WTC11 (cell line): Measurements from ENCODE around the gene PTPRC. TPM values are rescaled to one million over a fixed set of nuclear protein-coding genes. Genes with fewer than 3 reads are reported as not detected.

ENCODE experiments used
- ATAC-seq: fragments of 200-7000 bp; cut with Tn5 transposase; 2 replicates; pipeline ENCODE4 v1.10.0; 2021; ENCODE audit warnings: mild to moderate bottlenecking, moderate library complexity
- CTCF ChIA-PET: fragments of 300-600 bp; sonication (Branson Sonifier 250); formaldehyde crosslinking; loops from one replicate; lab custom pipeline; 2021; ENCODE audit warnings: antibody characterized with exemption; lab: Charles Lee
- POLR2A ChIA-PET: fragments of 350-600 bp; sonication (Branson Sonifier 250); formaldehyde crosslinking; loops from one replicate; lab custom pipeline; 2021; ENCODE audit warnings: antibody characterized with exemption; lab: Charles Lee
- DNase-seq: peaks from one replicate; pipeline ENCODE4 v3.0.0; 2021; ENCODE audit warnings: low spot score
- H3K27ac Mint-ChIP-seq: 2 replicates; pipeline ENCODE4 v1.8.0; 2021; ENCODE audit warnings: mixed read lengths
- H3K27me3 Mint-ChIP-seq: 2 replicates; pipeline ENCODE4 v1.8.0; 2021; ENCODE audit warnings: low read depth, mild to moderate bottlenecking, moderate library complexity, mixed read lengths
- H3K36me3 Mint-ChIP-seq: 2 replicates; pipeline ENCODE4 v1.8.0; 2021; ENCODE audit warnings: mixed read lengths
- H3K4me1 Mint-ChIP-seq: 2 replicates; pipeline ENCODE4 v1.8.0; 2022; ENCODE audit warnings: mixed read lengths
- H3K4me3 Mint-ChIP-seq: 2 replicates; pipeline ENCODE4 v1.8.0; 2021; ENCODE audit warnings: mild to moderate bottlenecking, moderate library complexity, mixed read lengths
- H3K9me3 Mint-ChIP-seq: 2 replicates; pipeline ENCODE4 v1.8.0; 2021; ENCODE audit warnings: mixed read lengths
- ATF1 ChIP-seq: sonication (generic); formaldehyde crosslinking; IDR thresholded peaks from 2 replicates; pipeline ENCODE4 v1.8.1; 2023; ENCODE audit warnings: mild to moderate bottlenecking, moderate library complexity, missing genetic modification reagents
- ATF3 ChIP-seq: sonication (generic); formaldehyde crosslinking; conservative IDR thresholded peaks from 2 replicates; pipeline ENCODE4 v1.8.1; 2022; ENCODE audit warnings: mild to moderate bottlenecking, missing genetic modification reagents
- FOXJ3 ChIP-seq: sonication (generic); formaldehyde crosslinking; IDR thresholded peaks from 2 replicates; pipeline ENCODE4 v1.9.0; 2021; ENCODE audit warnings: missing genetic modification reagents, mild to moderate bottlenecking, borderline replicate concordance
- FOXP1 ChIP-seq: sonication (generic); formaldehyde crosslinking; IDR thresholded peaks from 2 replicates; pipeline ENCODE4 v1.8.0; 2022; ENCODE audit warnings: missing genetic modification reagents, mild to moderate bottlenecking, moderate library complexity, borderline replicate concordance
- GABPB1 ChIP-seq: sonication (generic); formaldehyde crosslinking; IDR thresholded peaks from 2 replicates; pipeline ENCODE4 v1.8.1; 2023; ENCODE audit warnings: mild to moderate bottlenecking, missing genetic modification reagents
- KAT7 ChIP-seq: sonication (generic); formaldehyde crosslinking; IDR thresholded peaks from 2 replicates; pipeline ENCODE4 v1.8.1; 2023; ENCODE audit warnings: missing genetic modification reagents, mild to moderate bottlenecking, borderline replicate concordance
- NFE2L1 ChIP-seq: sonication (generic); formaldehyde crosslinking; IDR thresholded peaks from 2 replicates; pipeline ENCODE4 v1.8.1; 2023; ENCODE audit warnings: missing genetic modification reagents
- PREB ChIP-seq: sonication (generic); formaldehyde crosslinking; IDR thresholded peaks from 2 replicates; pipeline ENCODE4 v1.8.1; 2022; ENCODE audit warnings: mild to moderate bottlenecking, missing genetic modification reagents, moderate library complexity, borderline replicate concordance
- ZBTB21 ChIP-seq: sonication (generic); formaldehyde crosslinking; IDR thresholded peaks from 2 replicates; pipeline ENCODE4 v1.8.1; 2023; ENCODE audit warnings: mild to moderate bottlenecking, missing genetic modification reagents, borderline replicate concordance
- ZNF138 ChIP-seq: sonication (generic); formaldehyde crosslinking; conservative IDR thresholded peaks from 2 replicates; pipeline ENCODE4 v1.8.1; 2022; ENCODE audit warnings: mild to moderate bottlenecking, moderate library complexity, missing genetic modification reagents
- ZNF416 ChIP-seq: fragments of 250-450 bp; sonication (Bioruptor Pico); IDR thresholded peaks from 2 replicates; pipeline ENCODE4 v1.9.0; 2021; ENCODE audit warnings: mild to moderate bottlenecking, inconsistent platforms
- ZNF671 ChIP-seq: fragments of 250-450 bp; sonication (Bioruptor Pico); IDR thresholded peaks from 2 replicates; pipeline ENCODE4 v1.8.0; 2021; ENCODE audit warnings: mild to moderate bottlenecking
- total RNA-seq: library from RNA; stranded (reverse); gene quantifications from 3 replicates; pipeline ENCODE4 v1.2.3, GENCODE V29; 2021
- TF ChIP-seq, protein P1 (sequence below): sonication (generic); formaldehyde crosslinking; IDR thresholded peaks from 2 replicates; pipeline ENCODE4 v1.8.1; 2023; ENCODE audit warnings: mild to moderate bottlenecking, missing genetic modification reagents
- TF ChIP-seq, protein P2 (sequence below): sonication (generic); formaldehyde crosslinking; IDR thresholded peaks from 2 replicates; pipeline ENCODE4 v1.8.1; 2023; ENCODE audit warnings: mild to moderate bottlenecking, missing genetic modification reagents, moderate library complexity
- TF ChIP-seq, protein P3 (sequence below): fragments of 250-450 bp; sonication (Bioruptor Pico); IDR thresholded peaks from 2 replicates; pipeline ENCODE4 v1.9.0; 2021; ENCODE audit warnings: mild to moderate bottlenecking
- TF ChIP-seq, protein P4 (sequence below): fragments of 250-450 bp; sonication (Bioruptor Pico); IDR thresholded peaks from 2 replicates; pipeline ENCODE4 v2.1.2; 2022; ENCODE audit warnings: mild to moderate bottlenecking, moderate library complexity

PTPRC gene
- total RNA-seq, 1 experiment from 2014 or later: 1.4 TPM

DNA sequence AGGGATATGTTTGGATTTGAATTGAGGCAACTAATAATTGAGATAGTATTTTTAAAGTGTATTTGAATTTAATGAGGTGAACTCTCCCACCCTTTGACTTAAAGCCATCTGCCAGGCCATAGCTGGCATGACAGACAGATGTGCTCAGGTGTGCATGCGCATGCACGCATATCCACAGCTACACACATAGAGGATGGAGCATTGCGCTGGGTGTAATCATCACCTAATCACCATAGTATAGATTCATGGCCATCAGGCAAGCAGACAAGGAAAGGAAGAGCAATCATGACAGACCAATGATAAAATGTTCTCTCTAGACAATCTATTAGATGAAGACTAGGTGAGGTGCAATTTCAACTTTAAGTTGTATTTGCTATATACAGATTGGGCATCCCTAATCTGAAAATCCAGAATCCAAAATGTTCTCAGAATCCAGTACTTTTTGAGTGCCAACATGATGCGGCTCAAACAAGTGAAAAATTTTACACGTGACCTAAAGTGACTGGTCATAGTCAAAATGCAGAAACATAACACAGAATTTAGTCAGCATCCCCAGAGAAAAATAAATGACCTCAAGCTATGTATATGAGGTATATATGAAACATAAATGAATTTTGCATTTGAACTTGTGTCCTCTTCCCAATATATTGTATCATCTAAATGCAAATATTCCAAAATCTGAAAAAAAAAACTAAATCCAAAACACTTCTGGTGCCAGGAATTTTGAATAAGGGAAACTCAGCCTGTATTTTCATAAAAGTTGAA is 70.1 kb downstream of the PTPRC start (continued):
- TF ChIP-seq ZBTB21 (CRISPR knock-in tag): no peak
- TF ChIP-seq NFE2L1 (CRISPR knock-in tag): no peak
- TF ChIP-seq, protein P1, sequence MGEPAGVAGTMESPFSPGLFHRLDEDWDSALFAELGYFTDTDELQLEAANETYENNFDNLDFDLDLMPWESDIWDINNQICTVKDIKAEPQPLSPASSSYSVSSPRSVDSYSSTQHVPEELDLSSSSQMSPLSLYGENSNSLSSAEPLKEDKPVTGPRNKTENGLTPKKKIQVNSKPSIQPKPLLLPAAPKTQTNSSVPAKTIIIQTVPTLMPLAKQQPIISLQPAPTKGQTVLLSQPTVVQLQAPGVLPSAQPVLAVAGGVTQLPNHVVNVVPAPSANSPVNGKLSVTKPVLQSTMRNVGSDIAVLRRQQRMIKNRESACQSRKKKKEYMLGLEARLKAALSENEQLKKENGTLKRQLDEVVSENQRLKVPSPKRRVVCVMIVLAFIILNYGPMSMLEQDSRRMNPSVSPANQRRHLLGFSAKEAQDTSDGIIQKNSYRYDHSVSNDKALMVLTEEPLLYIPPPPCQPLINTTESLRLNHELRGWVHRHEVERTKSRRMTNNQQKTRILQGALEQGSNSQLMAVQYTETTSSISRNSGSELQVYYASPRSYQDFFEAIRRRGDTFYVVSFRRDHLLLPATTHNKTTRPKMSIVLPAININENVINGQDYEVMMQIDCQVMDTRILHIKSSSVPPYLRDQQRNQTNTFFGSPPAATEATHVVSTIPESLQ (CRISPR knock-in tag): no peak
- TF ChIP-seq ATF3 (CRISPR knock-in tag): no peak

DNA sequence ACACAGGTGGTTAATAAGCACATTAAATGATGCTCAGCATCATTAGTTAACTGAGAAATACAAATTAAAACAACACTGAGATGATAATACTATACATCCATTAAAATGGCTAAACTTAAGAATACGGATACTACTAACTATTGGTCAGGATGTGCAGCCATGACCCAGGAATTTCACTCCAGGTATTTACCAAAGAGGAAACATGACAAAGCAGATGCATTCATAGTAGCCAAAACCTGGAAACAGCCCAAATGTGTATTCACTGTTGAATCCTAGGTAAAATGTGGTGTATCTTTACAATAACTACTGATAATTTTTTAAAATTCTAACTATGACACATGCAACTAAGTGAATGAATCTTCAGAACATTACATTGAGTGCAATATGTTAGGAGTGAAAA is 73.0 kb downstream of the PTPRC start:
- ChIA-PET POLR2A (interaction anchor here (0.6 kb wide), 1 partner anchor 184 kb away, joined by 3 read pairs; no protein-coding TSS in a partner anchor), CTCF (no interaction called here)
- TF ChIP-seq, protein P2, sequence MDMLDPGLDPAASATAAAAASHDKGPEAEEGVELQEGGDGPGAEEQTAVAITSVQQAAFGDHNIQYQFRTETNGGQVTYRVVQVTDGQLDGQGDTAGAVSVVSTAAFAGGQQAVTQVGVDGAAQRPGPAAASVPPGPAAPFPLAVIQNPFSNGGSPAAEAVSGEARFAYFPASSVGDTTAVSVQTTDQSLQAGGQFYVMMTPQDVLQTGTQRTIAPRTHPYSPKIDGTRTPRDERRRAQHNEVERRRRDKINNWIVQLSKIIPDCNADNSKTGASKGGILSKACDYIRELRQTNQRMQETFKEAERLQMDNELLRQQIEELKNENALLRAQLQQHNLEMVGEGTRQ (CRISPR knock-in tag): no peak
- TF ChIP-seq FOXP1 (CRISPR knock-in tag) (no peak), GABPB1 (CRISPR knock-in tag) (no peak), FOXJ3 (CRISPR knock-in tag) (no peak), ZNF416 (no peak), ZNF138 (CRISPR knock-in tag) (no peak), NFE2L1 (CRISPR knock-in tag) (no peak), PREB (CRISPR knock-in tag) (no peak), KAT7 (no peak), ZNF671 (CRISPR knock-in tag) (no peak), ATF1 (no peak)
- TF ChIP-seq, protein P3, sequence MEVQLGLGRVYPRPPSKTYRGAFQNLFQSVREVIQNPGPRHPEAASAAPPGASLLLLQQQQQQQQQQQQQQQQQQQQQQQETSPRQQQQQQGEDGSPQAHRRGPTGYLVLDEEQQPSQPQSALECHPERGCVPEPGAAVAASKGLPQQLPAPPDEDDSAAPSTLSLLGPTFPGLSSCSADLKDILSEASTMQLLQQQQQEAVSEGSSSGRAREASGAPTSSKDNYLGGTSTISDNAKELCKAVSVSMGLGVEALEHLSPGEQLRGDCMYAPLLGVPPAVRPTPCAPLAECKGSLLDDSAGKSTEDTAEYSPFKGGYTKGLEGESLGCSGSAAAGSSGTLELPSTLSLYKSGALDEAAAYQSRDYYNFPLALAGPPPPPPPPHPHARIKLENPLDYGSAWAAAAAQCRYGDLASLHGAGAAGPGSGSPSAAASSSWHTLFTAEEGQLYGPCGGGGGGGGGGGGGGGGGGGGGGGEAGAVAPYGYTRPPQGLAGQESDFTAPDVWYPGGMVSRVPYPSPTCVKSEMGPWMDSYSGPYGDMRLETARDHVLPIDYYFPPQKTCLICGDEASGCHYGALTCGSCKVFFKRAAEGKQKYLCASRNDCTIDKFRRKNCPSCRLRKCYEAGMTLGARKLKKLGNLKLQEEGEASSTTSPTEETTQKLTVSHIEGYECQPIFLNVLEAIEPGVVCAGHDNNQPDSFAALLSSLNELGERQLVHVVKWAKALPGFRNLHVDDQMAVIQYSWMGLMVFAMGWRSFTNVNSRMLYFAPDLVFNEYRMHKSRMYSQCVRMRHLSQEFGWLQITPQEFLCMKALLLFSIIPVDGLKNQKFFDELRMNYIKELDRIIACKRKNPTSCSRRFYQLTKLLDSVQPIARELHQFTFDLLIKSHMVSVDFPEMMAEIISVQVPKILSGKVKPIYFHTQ (CRISPR knock-in tag): no peak
- TF ChIP-seq, protein P4, sequence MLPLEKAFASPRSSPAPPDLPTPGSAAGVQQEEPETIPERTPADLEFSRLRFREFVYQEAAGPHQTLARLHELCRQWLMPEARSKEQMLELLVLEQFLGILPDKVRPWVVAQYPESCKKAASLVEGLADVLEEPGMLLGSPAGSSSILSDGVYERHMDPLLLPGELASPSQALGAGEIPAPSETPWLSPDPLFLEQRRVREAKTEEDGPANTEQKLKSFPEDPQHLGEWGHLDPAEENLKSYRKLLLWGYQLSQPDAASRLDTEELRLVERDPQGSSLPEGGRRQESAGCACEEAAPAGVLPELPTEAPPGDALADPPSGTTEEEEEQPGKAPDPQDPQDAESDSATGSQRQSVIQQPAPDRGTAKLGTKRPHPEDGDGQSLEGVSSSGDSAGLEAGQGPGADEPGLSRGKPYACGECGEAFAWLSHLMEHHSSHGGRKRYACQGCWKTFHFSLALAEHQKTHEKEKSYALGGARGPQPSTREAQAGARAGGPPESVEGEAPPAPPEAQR (CRISPR knock-in tag): no peak
- peaks cover 10% of the 10 kb centered on the region for H3K4me1 Mint-ChIP-seq
- peaks cover 5% of the 10 kb centered on the region for H3K9me3 Mint-ChIP-seq
- H3K36me3 Mint-ChIP-seq: peaks cover 4% of the 10 kb centered on the region
- ATAC-seq: 0 out of 2 replicates have a peak, but pooled peaks have one; percentile 26
- no peaks in the 10 kb centered on the region for H3K27me3 Mint-ChIP-seq
- H3K4me3 Mint-ChIP-seq: no peak overlapping the region
- DNase-seq: no peak
- no peak overlapping the region for H3K27ac Mint-ChIP-seq
